ENCODE measurements around the gene UST. TPM values are rescaled to one million over a fixed set of nuclear protein-coding genes. Genes with fewer than 3 reads are reported as not detected.

Gene UST
- total and polyA plus RNA-seq, 7 donors = 0.79 to 2.6 (median 2.0) TPM

GRCh38 chr6:148892247-148892646 is 145.4 kb downstream of the UST start:
- intact Hi-C loops (cut with DNase I) = no loop called here
- no peak overlapping the region for H3K27ac ChIP-seq
- no peaks in the 10 kb centered on the region for H3K36me3 ChIP-seq (ENCODE audit: insufficient read depth in 1 of 2, low read depth in 1 of 2)
- H3K27me3 ChIP-seq (ENCODE audit: insufficient read depth in 3 of 3, low read length in 2 of 3) = no peaks in the 10 kb centered on the region
- H3K9me3 ChIP-seq = no peaks in the 10 kb centered on the region
- H3K4me3 ChIP-seq = no peak overlapping the region
- no peak for TF ChIP-seq CTCF (IDR thresholded peaks at IDR 0.05)
- no peaks in the 10 kb centered on the region for H3K4me1 ChIP-seq
- no peak for ATAC-seq
- DNase-seq = no peak

GRCh38 chr6:148893073-148893472 is 146.2 kb downstream of the UST start:
- ATAC-seq (no peak), DNase-seq (no peak)
- no peak overlapping the region for H3K4me3 ChIP-seq
- no peaks in the 10 kb centered on the region for H3K9me3 ChIP-seq
- no peak for TF ChIP-seq CTCF (IDR thresholded peaks at IDR 0.05)
- intact Hi-C loops (cut with DNase I) = no loop called here
- no peaks in the 10 kb centered on the region for H3K4me1 ChIP-seq
- no peaks in the 10 kb centered on the region for H3K36me3 ChIP-seq (ENCODE audit: insufficient read depth in 1 of 2, low read depth in 1 of 2)
- 75 to 93% (median 80%) methylated on average over 2 of the region's 2 CpGs for WGBS, 3 donors
- no peak overlapping the region for H3K27ac ChIP-seq
- no peaks in the 10 kb centered on the region for H3K27me3 ChIP-seq (ENCODE audit: insufficient read depth in 3 of 3, low read length in 2 of 3)

GRCh38 chr6:148893481-148893880 is 146.7 kb downstream of the UST start:
- Histone ChIP-seq H3K4me3 (no peak overlapping the region), H3K9me3 (no peaks in the 10 kb centered on the region), H3K27ac (no peak overlapping the region), H3K27me3 (ENCODE audit: insufficient read depth in 3 of 3, low read length in 2 of 3) (no peaks in the 10 kb centered on the region), H3K4me1 (no peaks in the 10 kb centered on the region), H3K36me3 (ENCODE audit: insufficient read depth in 1 of 2, low read depth in 1 of 2) (no peaks in the 10 kb centered on the region)
- TF ChIP-seq CTCF (IDR thresholded peaks at IDR 0.05) = no peak
- intact Hi-C loops (cut with DNase I) = no loop called here
- no peak for DNase-seq
- no peak for ATAC-seq
- WGBS, 3 donors = 74 to 95% (median 79%) methylated on average over 2 of the region's 2 CpGs

GRCh38 chr6:148898376-148899014 is 151.7 kb downstream of the UST start:
- Histone ChIP-seq H3K36me3 (ENCODE audit: insufficient read depth in 1 of 2, low read depth in 1 of 2) (no peaks in the 10 kb centered on the region), H3K9me3 (no peaks in the 10 kb centered on the region), H3K27ac (no peak overlapping the region), H3K4me1 (no peaks in the 10 kb centered on the region), H3K27me3 (ENCODE audit: insufficient read depth in 3 of 3, low read length in 2 of 3) (no peaks in the 10 kb centered on the region), H3K4me3 (no peak overlapping the region)
- ATAC-seq (no peak), DNase-seq (no peak)
- intact Hi-C loops (cut with DNase I) = no loop called here
- WGBS, 3 donors = 29 to 52% (median 34%) methylated on average over 4 of the region's 4 CpGs
- no peak for TF ChIP-seq CTCF (IDR thresholded peaks at IDR 0.05)

Measured in psoas muscle (tissue), 8 donors.